Measurements from ENCODE around the gene LUZP2. TPM values are rescaled to one million over a fixed set of nuclear protein-coding genes. Genes with fewer than 3 reads are reported as not detected.

The LUZP2 gene
- polyA plus RNA-seq, 1 donor from 2014 or later = 15.5 TPM

GRCh38 chr11:24624432-24624831 is 127.6 kb downstream of the LUZP2 start:
- Histone ChIP-seq H3K36me3 (ENCODE audit: insufficient read depth, low read length) (no peaks in the 10 kb centered on the region), H4K20me1 (ENCODE audit: insufficient read depth) (no peaks in the 10 kb centered on the region), H3K9me2 (ENCODE audit: insufficient read depth, low read length) (no peaks in the 10 kb centered on the region), H3K4me3 (ENCODE audit: low read length) (no peak overlapping the region), H3K9ac (ENCODE audit: low read length) (no peak overlapping the region), H3K9me3 (ENCODE audit: low read length) (no peaks in the 10 kb centered on the region), H3K79me2 (replicated peaks; ENCODE audit: insufficient read depth, low read length) (no peaks in the 10 kb centered on the region), H2AFZ (ENCODE audit: low read depth, low read length) (no peak overlapping the region), H3K4me2 (ENCODE audit: low read length) (no peak overlapping the region), H3K27me3 (ENCODE audit: insufficient read depth, low read depth, low read length) (no peaks in the 10 kb centered on the region), H3F3A (ENCODE audit: insufficient read depth, low read length, poor library complexity, severe bottlenecking) (no peaks in the 10 kb centered on the region), H3K27ac (ENCODE audit: low read length) (no peak overlapping the region)
- TF ChIP-seq EP300 (conservative IDR thresholded peaks at IDR 0.05; ENCODE audit: poor library complexity, severe bottlenecking) (no peak), EZH2 (IDR thresholded peaks at IDR 0.05; ENCODE audit: borderline replicate concordance, insufficient read depth, low read length, poor library complexity, severe bottlenecking) (no peak), POLR2AphosphoS5 (IDR thresholded peaks at IDR 0.05) (no peak), RAD21 (conservative IDR thresholded peaks at IDR 0.05) (no peak), CTCF (IDR thresholded peaks at IDR 0.05; ENCODE audit: poor library complexity, severe bottlenecking) (no peak), TAF1 (IDR thresholded peaks at IDR 0.05; ENCODE audit: low read depth) (no peak), SMC3 (conservative IDR thresholded peaks at IDR 0.05; ENCODE audit: poor library complexity) (no peak), REST (IDR thresholded peaks at IDR 0.05; ENCODE audit: borderline replicate concordance) (no peak), MXI1 (conservative IDR thresholded peaks at IDR 0.05; ENCODE audit: poor library complexity, severe bottlenecking) (no peak)

GRCh38 chr11:24625975-24626374 is 129.1 kb downstream of the LUZP2 start:
- Histone ChIP-seq H4K20me1 (ENCODE audit: insufficient read depth) (no peaks in the 10 kb centered on the region), H3K27ac (ENCODE audit: low read length) (no peak overlapping the region), H3K79me2 (replicated peaks; ENCODE audit: insufficient read depth, low read length) (no peaks in the 10 kb centered on the region), H3K9me3 (ENCODE audit: low read length) (no peaks in the 10 kb centered on the region), H3K4me3 (ENCODE audit: low read length) (no peak overlapping the region), H3K9ac (ENCODE audit: low read length) (no peak overlapping the region), H3K4me2 (ENCODE audit: low read length) (no peak overlapping the region), H2AFZ (ENCODE audit: low read depth, low read length) (no peak overlapping the region), H3K9me2 (ENCODE audit: insufficient read depth, low read length) (no peaks in the 10 kb centered on the region), H3K27me3 (ENCODE audit: insufficient read depth, low read depth, low read length) (no peaks in the 10 kb centered on the region), H3F3A (ENCODE audit: insufficient read depth, low read length, poor library complexity, severe bottlenecking) (no peaks in the 10 kb centered on the region), H3K36me3 (ENCODE audit: insufficient read depth, low read length) (no peaks in the 10 kb centered on the region)
- TF ChIP-seq CTCF (IDR thresholded peaks at IDR 0.05; ENCODE audit: poor library complexity, severe bottlenecking) (no peak), EP300 (conservative IDR thresholded peaks at IDR 0.05; ENCODE audit: poor library complexity, severe bottlenecking) (no peak), REST (IDR thresholded peaks at IDR 0.05; ENCODE audit: borderline replicate concordance) (no peak), SMC3 (conservative IDR thresholded peaks at IDR 0.05; ENCODE audit: poor library complexity) (no peak), POLR2AphosphoS5 (IDR thresholded peaks at IDR 0.05) (no peak), MXI1 (conservative IDR thresholded peaks at IDR 0.05; ENCODE audit: poor library complexity, severe bottlenecking) (no peak), RAD21 (conservative IDR thresholded peaks at IDR 0.05) (no peak), EZH2 (IDR thresholded peaks at IDR 0.05; ENCODE audit: borderline replicate concordance, insufficient read depth, low read length, poor library complexity, severe bottlenecking) (no peak), TAF1 (IDR thresholded peaks at IDR 0.05; ENCODE audit: low read depth) (no peak)

Measured in neural cell (in vitro differentiated cells).